Retina (tissue), 1 donor: Measurements from ENCODE around the gene FANCL.
"Not testable (repeated sequence)": the region's sequence is repeated elsewhere in the genome, so short reads cannot be mapped to it uniquely, and the experiment has no call there.

Experiments
- DNase-seq: peaks from one replicate; pipeline ENCODE4 v3.0.0-alpha.2; 2016

FANCL gene

GRCh38 chr2:58138396-58139030 is 102.6 kb downstream of the FANCL start:
- no peak for DNase-seq

GRCh38 chr2:58137856-58138255 is 103.3 kb downstream of the FANCL start:
- no peak for DNase-seq

- DNase-seq = no peak
These were observed 103.9 kb downstream of the FANCL start for GRCh38 chr2:58137221-58137620.

GRCh38 chr2:58135861-58136260 is 105.3 kb downstream of the FANCL start:
- DNase-seq = no peak

- no peak for DNase-seq
These were observed 107.7 kb downstream of the FANCL start for GRCh38 chr2:58133395-58133794.

- DNase-seq = peak; percentile 19
These were observed 109.7 kb downstream of the FANCL start for GRCh38 chr2:58131191-58132011.

- DNase-seq = no peak
These were observed 110.9 kb downstream of the FANCL start for GRCh38 chr2:58130238-58130637.

- DNase-seq = no peak
These were observed 114.0 kb downstream of the FANCL start for GRCh38 chr2:58127111-58127510.

GRCh38 chr2:58122540-58122939 is 118.6 kb downstream of the FANCL start:
- DNase-seq = no peak

- no peak for DNase-seq
These were observed 119.1 kb downstream of the FANCL start for GRCh38 chr2:58122040-58122439.

- DNase-seq = no peak
These were observed 120.4 kb downstream of the FANCL start for GRCh38 chr2:58120626-58121229.

- not testable (repeated sequence) for DNase-seq
These were observed 127.6 kb downstream of the FANCL start for GRCh38 chr2:58113563-58113962.

- no peak for DNase-seq
These were observed 130.4 kb downstream of the FANCL start for GRCh38 chr2:58110765-58111164.

GRCh38 chr2:58109481-58109880 is 131.6 kb downstream of the FANCL start:
- DNase-seq = no peak
